HepG2 (cell line): ENCODE data around the gene VPS50. TPM values are rescaled to one million over a fixed set of nuclear protein-coding genes. Genes with fewer than 3 reads are reported as not detected.

Experiments used
- ATAC-seq: fragments of 200-7000 bp; cut with Tn5 transposase; 3 replicates; pipeline ENCODE4 v1.9.1; 2020; ENCODE audit warnings: mild to moderate bottlenecking, moderate library complexity
- BruUV-seq: library from RNA; stranded (reverse); fragments of 400-500 nt; replicated peaks from 2 replicates; lab custom pipeline; 2021; lab: Mats Ljungman, UMichigan
- CTCF ChIA-PET: fragments of 300-600 bp; formaldehyde crosslinking; extraction: SDS; loops from one replicate; lab custom pipeline; 2021; ENCODE audit warnings: low total read pairs, inconsistent platforms, low intra/inter-chr PET ratio; lab: Yijun Ruan, JAX
- POLR2A ChIA-PET: fragments of 350-600 bp; sonication (Branson Sonifier 250); formaldehyde crosslinking; loops from one replicate; lab custom pipeline; 2020; ENCODE audit warnings: antibody characterized with exemption, inconsistent platforms; lab: Yijun Ruan, JAX
- DNase-seq: peaks from one replicate; pipeline ENCODE4 v3.0.0-alpha.2; 2015; ENCODE audit warnings: low spot score
- FAIRE-seq: peaks from 3 replicates; lab custom pipeline; 2011; peaks lifted over from hg19 to GRCh38; lab: Jason Lieb, UNC
- H2AFZ ChIP-seq: one replicate; pipeline ENCODE4 v1.6.1; 2011; ENCODE audit warnings: low read length, inconsistent platforms
- H3K27ac ChIP-seq: fragments of 300-600 bp; 3 replicates; pipeline ENCODE4 v1.8.0; 2011; ENCODE audit warnings: mixed run types, mild to moderate bottlenecking, mixed read lengths, low read length, inconsistent platforms; ENCODE audit not compliant: insufficient read depth; ENCODE audit errors: extremely low read length
- H3K27me3 ChIP-seq, 2 experiments: fragments of 200-600 bp in 1 of 2; 2 replicates in 1 of 2; 3 replicates in 1 of 2; pipeline versions ENCODE4 v1.6.0 to v1.8.0; 2011; ENCODE audit warnings: low read length in 2 of 2, mild to moderate bottlenecking in 2 of 2, moderate library complexity in 2 of 2, inconsistent platforms in 1 of 2; ENCODE audit not compliant: insufficient read depth in 2 of 2, control insufficient read depth in 1 of 2
- H3K36me3 ChIP-seq, 2 experiments: fragments of 200-600 bp in 1 of 2; replicated peaks in 1 of 2; 2 replicates in 1 of 2; 3 replicates in 1 of 2; pipeline versions ENCODE4 v1.5.1 to v1.8.0; 2011; ENCODE audit warnings: low read length in 2 of 2, inconsistent platforms in 1 of 2; ENCODE audit not compliant: insufficient read depth in 2 of 2, control insufficient read depth in 1 of 2
- H3K4me1 ChIP-seq: 2 replicates; pipeline ENCODE4 v1.5.1; 2012; ENCODE audit warnings: low read length, inconsistent platforms; ENCODE audit not compliant: insufficient read depth
- H3K4me2 ChIP-seq: 2 replicates; pipeline ENCODE4 v1.6.0; 2011; ENCODE audit warnings: low read depth, low read length, inconsistent platforms
- H3K4me3 ChIP-seq, 3 experiments: fragments of 200-600 bp in 1 of 3; sonication (generic), shearing (Covaris generic) in 1 of 3; replicated peaks in 1 of 3; 2 replicates each; pipeline ENCODE4 v1.5.1; 2011 to 2016; ENCODE audit warnings: low read length in 3 of 3, inconsistent platforms in 2 of 3, low read depth in 2 of 3, mild to moderate bottlenecking in 2 of 3, control low read depth in 1 of 3, mixed read lengths in 1 of 3; ENCODE audit not compliant: insufficient read depth in 1 of 3
- H3K79me2 ChIP-seq: one replicate; pipeline ENCODE4 v1.6.1; 2011; ENCODE audit warnings: low read length, inconsistent platforms; ENCODE audit not compliant: insufficient read depth
- H3K9ac ChIP-seq: 2 replicates; pipeline ENCODE4 v1.6.0; 2011; ENCODE audit warnings: mild to moderate bottlenecking, low read depth, low read length, inconsistent platforms; ENCODE audit not compliant: insufficient read depth
- H3K9me3 ChIP-seq: 2 replicates; pipeline ENCODE4 v1.5.1; 2012; ENCODE audit warnings: mild to moderate bottlenecking, low read length
- H4K20me1 ChIP-seq: 2 replicates; pipeline ENCODE4 v1.6.0; 2011; ENCODE audit warnings: inconsistent platforms, mild to moderate bottlenecking, low read length, moderate library complexity; ENCODE audit not compliant: insufficient read depth
- CEBPB ChIP-seq: IDR thresholded peaks from 2 replicates; pipeline ENCODE4 v1.6.1; 2011; ENCODE audit warnings: low read depth, low read length, improper control_type of control experiment, borderline replicate concordance
- DRAP1 ChIP-seq: IDR thresholded peaks from 2 replicates; pipeline ENCODE4 v1.6.1; 2016; ENCODE audit warnings: missing genetic modification reagents, missing compliant biosample characterization
- E2F2 ChIP-seq: sonication (generic); formaldehyde crosslinking; IDR thresholded peaks from 2 replicates; pipeline ENCODE4 v1.4.0; 2020; ENCODE audit warnings: missing genetic modification reagents, borderline replicate concordance
- FOXA1 ChIP-seq, 2 experiments: fragments of 450-650 bp in 1 of 2; sonication (generic) in 1 of 2; formaldehyde crosslinking in 1 of 2; IDR thresholded peaks; 2 replicates each; pipeline versions ENCODE4 v1.4.0 to v1.6.1; 2016 to 2020; ENCODE audit warnings: missing genetic modification reagents in 1 of 2
- FOXO4 ChIP-seq: sonication (generic); formaldehyde crosslinking; conservative IDR thresholded peaks from 2 replicates; pipeline ENCODE4 v1.8.1; 2023; ENCODE audit warnings: missing genetic modification reagents
- ISL2 ChIP-seq: sonication (generic); formaldehyde crosslinking; IDR thresholded peaks from 2 replicates; pipeline ENCODE4 v1.5.0; 2020; ENCODE audit warnings: missing genetic modification reagents
- NFE2L2 ChIP-seq: fragments of 150-350 bp; IDR thresholded peaks from 2 replicates; pipeline ENCODE4 v1.6.1; 2014; ENCODE audit warnings: low read length
- REXO4 ChIP-seq: sonication (generic); formaldehyde crosslinking; IDR thresholded peaks from 2 replicates; pipeline ENCODE4 v1.8.0; 2022; ENCODE audit warnings: missing genetic modification reagents, mild to moderate bottlenecking, borderline replicate concordance
- ZMYM3 ChIP-seq: sonication (generic); formaldehyde crosslinking; IDR thresholded peaks from 2 replicates; pipeline ENCODE4 v1.5.1; 2020; ENCODE audit warnings: mild to moderate bottlenecking, missing genetic modification reagents
- ZNF18 ChIP-seq: sonication (generic); formaldehyde crosslinking; IDR thresholded peaks from 2 replicates; pipeline ENCODE4 v1.8.0; 2022; ENCODE audit warnings: mild to moderate bottlenecking, missing genetic modification reagents; ENCODE audit not compliant: insufficient replicate concordance
- ZNF180 ChIP-seq: sonication (generic); formaldehyde crosslinking; IDR thresholded peaks from 2 replicates; pipeline ENCODE4 v1.4.0; 2020; ENCODE audit warnings: low read depth, missing genetic modification reagents, borderline replicate concordance
- ZNF333 ChIP-seq: sonication (generic); formaldehyde crosslinking; IDR thresholded peaks from 2 replicates; pipeline ENCODE4 v1.4.0; 2020; ENCODE audit warnings: mild to moderate bottlenecking, missing genetic modification reagents, borderline replicate concordance
- ZNF543 ChIP-seq: sonication (generic); formaldehyde crosslinking; IDR thresholded peaks from 2 replicates; pipeline ENCODE4 v1.4.0; 2020; ENCODE audit warnings: mild to moderate bottlenecking, missing genetic modification reagents
- ZNF660 ChIP-seq: sonication (generic); formaldehyde crosslinking; IDR thresholded peaks from 2 replicates; pipeline ENCODE4 v1.5.1; 2020; ENCODE audit warnings: mild to moderate bottlenecking, low read depth, missing genetic modification reagents, borderline replicate concordance
- ZNF776 ChIP-seq: sonication (generic); formaldehyde crosslinking; IDR thresholded peaks from 2 replicates; pipeline ENCODE4 v1.4.0; 2020; ENCODE audit warnings: mild to moderate bottlenecking, missing genetic modification reagents
- ZSCAN22 ChIP-seq: sonication (generic); formaldehyde crosslinking; IDR thresholded peaks from 2 replicates; pipeline ENCODE4 v1.4.0; 2020; ENCODE audit warnings: mild to moderate bottlenecking, missing genetic modification reagents
- ZSCAN29 ChIP-seq: sonication (generic); formaldehyde crosslinking; conservative IDR thresholded peaks from 2 replicates; pipeline ENCODE4 v1.4.0; 2020; ENCODE audit warnings: mild to moderate bottlenecking, missing genetic modification reagents
- WGBS: methylation state at CpG from one replicate; pipeline ENCODE4 v1.1.6; 2017; ENCODE audit warnings: low lambda C conversion rate; 5-methylcytosine and 5-hydroxymethylcytosine counted together
- in situ Hi-C: cut with HindIII; loops from 2 replicates; pipeline ENCODE4 v1.10.0; 2017; ENCODE audit warnings: low pct_unique_long_range_greater_than_20kb; ENCODE audit not compliant: extremely low pct_ligation_motif_present
- intact Hi-C: fragments of 100-400 bp; cut with micrococcal nuclease; formaldehyde crosslinking; loops from one replicate; pipeline ENCODE4 v1.10.0; 2022; ENCODE audit not compliant: unreplicated experiment
- polyA plus RNA-seq, 8 experiments: library from polyadenylated mRNA; depleted of rRNA in 3 of 8; stranded (reverse) in 7 of 8; unstranded in 1 of 8; fragments of >200 nt; fragmentation: Illumina TruSeq in 4 of 8; extraction: Trizol in 4 of 8; gene quantifications; 2 replicates each; pipeline versions ENCODE4 v1.2.1 to v1.2.3, GENCODE V29; 2011 to 2016; ENCODE audit warnings: low read depth in 4 of 8, missing spikeins in 1 of 8, mixed read lengths in 1 of 8; ENCODE audit not compliant: insufficient read depth in 1 of 8
- total RNA-seq, 5 experiments: library from RNA; depleted of rRNA; stranded (reverse); fragments of >200 nt; fragmentation: Illumina TruSeq; extraction: Trizol; gene quantifications; 2 replicates each; pipeline ENCODE4 v1.2.3, GENCODE V29; 2016; ENCODE audit warnings: low read depth in 1 of 5

The VPS50 gene
- total and polyA plus RNA-seq, 2 of the 13 experiments (the other 11 are each of a cell fraction or from before 2014, with no cell fraction given) = 10.3 to 20.4 TPM

- no peak overlapping the region for H3K27ac ChIP-seq
- 88% methylated on average over 2 of the region's 2 CpGs for WGBS
- no peaks in the 10 kb centered on the region for H3K9me3 ChIP-seq
- no peak overlapping the region for H3K9ac ChIP-seq
- peaks cover 21% of the 10 kb centered on the region for H3K79me2 ChIP-seq
- no peak overlapping the region for H3K4me2 ChIP-seq
- H4K20me1 ChIP-seq = no peaks in the 10 kb centered on the region
- H3K4me3 ChIP-seq = no peak overlapping the region
- in situ Hi-C loops (no loop called here), intact Hi-C loops (no loop called here)
- ChIA-PET CTCF (no interaction called here), POLR2A (no interaction called here)
- FAIRE-seq (no peak), DNase-seq (no peak), ATAC-seq (no peak)
- no peak overlapping the region for H2AFZ ChIP-seq
- no TSS peak for BruUV-seq
- no peaks in the 10 kb centered on the region for H3K36me3 ChIP-seq
- peaks cover 15% of the 10 kb centered on the region for H3K4me1 ChIP-seq
- no peaks in the 10 kb centered on the region; a peak in 1 of 5 replicates for H3K27me3 ChIP-seq
- no peak for TF ChIP-seq FOXA1 (IDR thresholded peaks at IDR 0.05)
- TF ChIP-seq FOXA1 (CRISPR knock-in tag; IDR thresholded peaks at IDR 0.05) = no peak
- TF ChIP-seq CEBPB = no peak
- TF ChIP-seq ZNF660 (CRISPR knock-in tag) = no peak
- TF ChIP-seq E2F2 = no peak
- TF ChIP-seq ZNF18 (CRISPR knock-in tag) = no peak
- TF ChIP-seq ISL2 (CRISPR knock-in tag) = no peak
- TF ChIP-seq ZSCAN29 (CRISPR knock-in tag) = no peak
- no peak for TF ChIP-seq ZSCAN22 (CRISPR knock-in tag)
- TF ChIP-seq DRAP1 (CRISPR knock-in tag) = no peak
- TF ChIP-seq REXO4 (CRISPR knock-in tag) = no peak
- no peak for TF ChIP-seq ZNF180 (CRISPR knock-in tag)
- no peak for TF ChIP-seq FOXO4 (CRISPR knock-in tag)
- TF ChIP-seq ZNF333 (CRISPR knock-in tag) = no peak
- TF ChIP-seq NFE2L2 = no peak
- no peak for TF ChIP-seq ZMYM3 (CRISPR knock-in tag)
- no peak for TF ChIP-seq ZNF776
- no peak for TF ChIP-seq ZNF543 (CRISPR knock-in tag)
Measured at GRCh38 chr7:93235541-93235940, 3.4 kb downstream of the VPS50 start.
